Inferior parietal cortex (tissue), 1 donor: ENCODE data around the gene DUSP16.

ENCODE experiments used
- DNase-seq: peaks from one replicate; pipeline ENCODE4 v3.0.0-alpha.2; 2016; ENCODE audit errors: extremely low spot score

DUSP16 gene

DNA sequence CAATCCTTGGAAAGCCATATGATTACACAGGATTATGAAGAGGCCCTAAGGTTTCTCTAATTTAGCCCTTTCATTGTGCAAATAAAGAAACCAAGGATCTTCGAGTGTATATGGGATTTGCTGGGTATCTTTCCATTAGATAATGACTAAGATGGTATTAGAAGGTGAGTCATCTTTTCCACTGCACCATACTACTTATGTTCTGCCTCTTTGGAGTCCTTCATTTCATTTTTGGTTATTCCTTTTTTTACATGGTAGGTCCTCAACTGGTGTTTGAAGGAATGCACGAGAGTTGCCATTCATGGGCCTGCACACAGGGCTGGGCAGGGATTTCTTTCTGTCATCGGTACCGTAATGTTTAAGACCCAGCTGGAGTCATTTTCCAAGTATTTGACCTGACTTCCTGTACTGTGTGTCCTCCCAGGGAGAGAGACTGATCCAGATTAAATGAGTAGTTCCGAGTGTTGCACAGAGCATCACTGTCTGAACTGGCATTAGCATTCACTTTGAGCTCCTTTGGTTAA lies 120.1 kb downstream of the DUSP16 start:
- no peak for DNase-seq

DNA sequence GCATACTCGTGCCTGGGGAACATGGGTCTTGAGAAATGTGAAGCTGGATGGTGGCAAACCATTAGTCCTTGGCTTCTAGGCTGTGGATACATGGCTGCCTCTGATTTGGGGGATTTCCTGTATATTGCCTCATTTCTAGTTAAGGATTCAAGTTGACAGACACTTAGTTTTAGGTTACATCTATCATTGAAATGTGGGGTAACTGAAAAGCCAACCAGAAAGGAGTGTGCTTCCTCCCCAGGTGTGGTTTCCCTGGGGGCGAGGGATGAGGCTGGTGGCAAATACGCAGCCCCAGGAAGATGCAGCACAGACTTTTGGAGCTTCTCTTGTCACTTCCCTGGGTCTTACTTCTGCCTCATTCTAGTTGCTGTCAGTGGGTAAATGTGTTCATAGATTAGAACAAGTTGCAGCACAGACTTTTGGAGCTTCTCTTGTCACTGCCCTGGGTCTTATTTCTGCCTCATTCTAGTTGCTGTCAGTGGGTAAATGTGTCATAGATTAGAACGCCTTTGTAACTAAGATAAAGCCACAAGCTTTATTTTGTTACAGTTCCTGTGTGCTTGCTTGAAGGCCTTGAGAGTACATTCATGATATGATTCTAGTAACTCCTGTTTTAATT lies 120.7 kb downstream of the DUSP16 start:
- no peak for DNase-seq

DNA sequence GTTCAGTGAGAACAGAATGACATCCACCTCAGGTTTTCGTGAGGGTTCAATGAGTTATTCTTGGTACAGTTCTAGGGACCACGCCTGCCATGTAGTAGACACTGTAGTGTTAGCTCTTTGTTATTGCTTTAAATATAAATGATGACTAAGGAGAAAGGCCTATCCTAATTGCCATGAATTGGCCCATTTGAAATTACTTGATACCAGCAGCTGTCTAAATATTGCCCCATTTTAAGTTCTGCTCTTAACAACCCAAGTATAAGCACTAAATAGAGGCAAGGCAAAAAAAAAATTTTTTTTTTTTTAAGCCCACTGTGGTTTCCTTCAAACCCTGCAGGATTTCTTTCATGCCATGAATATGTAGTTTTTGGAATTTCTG lies 121.2 kb downstream of the DUSP16 start:
- DNase-seq, result no peak

DNA sequence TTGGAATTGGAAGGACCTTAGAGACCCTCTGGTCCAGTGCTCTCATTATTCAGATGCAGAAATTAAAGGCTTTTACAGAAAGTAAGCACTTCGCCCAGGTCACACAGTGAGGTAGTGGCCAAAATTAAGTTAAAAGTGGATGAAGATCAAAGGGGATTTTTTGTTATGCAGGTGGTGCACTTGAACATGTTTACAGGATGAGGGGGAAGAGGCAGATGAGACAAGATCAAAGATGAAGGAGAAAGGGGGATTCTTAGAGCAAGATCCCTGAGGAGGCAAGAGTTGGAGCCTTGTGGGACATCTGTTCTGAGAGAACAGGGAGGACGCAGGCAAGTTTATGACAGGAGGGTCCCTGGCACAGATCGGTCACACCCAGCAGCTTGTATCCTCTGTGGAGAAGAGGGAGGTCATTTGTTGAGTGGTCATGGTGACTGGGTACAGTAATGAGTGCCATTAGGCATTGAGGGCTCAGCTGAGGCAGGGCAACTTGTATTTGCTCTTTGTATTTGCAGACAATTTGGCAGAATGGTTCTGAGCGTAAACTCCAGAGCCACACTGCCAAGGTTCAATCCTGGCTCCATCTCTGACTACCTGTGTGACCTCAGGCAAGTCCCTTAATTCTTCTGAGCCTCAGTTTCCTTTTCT lies 121.8 kb downstream of the DUSP16 start:
- no peak for DNase-seq

DNA sequence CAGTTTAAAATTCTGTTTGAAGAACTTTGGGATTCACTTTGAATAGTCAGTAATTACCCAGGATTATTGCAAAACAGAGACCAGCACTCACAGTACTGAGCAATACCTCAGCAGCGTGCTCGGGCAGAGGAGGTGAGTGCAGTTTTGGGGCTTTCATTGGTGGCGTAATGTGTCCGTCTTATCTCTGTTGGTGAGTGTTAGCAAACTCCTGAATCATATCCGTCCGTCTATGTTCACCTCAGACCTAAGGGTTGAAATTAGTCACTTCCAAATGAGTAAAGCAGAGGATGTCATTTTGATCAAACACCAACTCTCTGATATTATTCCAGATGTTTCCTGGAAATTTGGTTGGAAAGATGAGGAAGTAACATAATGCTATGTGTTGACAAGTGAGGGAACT lies 123.0 kb downstream of the DUSP16 start:
- DNase-seq, result no peak

DNA sequence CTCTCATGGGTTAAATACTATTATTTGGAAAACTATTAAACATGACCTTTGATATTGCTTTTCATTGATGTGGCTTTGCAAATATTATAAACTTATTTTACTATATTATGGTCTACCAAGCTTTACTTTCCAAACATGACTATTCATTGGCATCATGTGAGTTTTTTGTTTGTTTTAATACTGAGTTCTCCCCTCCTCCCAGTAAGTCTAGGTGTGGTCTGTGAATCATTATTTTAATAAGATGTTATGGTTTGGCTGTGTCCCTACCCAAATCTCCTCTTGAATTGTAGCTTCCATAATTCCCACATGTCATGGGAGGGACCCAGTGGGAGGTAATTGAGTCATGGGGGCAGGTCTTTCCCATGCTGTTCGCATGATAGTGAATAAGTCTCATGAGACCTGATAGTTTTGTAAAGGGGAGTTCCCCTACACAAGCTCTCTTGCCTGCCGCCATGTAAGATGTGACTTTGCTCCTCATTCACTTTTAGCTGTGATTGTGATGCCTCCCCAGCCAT lies 125.8 kb downstream of the DUSP16 start:
- DNase-seq, result no peak

DNA sequence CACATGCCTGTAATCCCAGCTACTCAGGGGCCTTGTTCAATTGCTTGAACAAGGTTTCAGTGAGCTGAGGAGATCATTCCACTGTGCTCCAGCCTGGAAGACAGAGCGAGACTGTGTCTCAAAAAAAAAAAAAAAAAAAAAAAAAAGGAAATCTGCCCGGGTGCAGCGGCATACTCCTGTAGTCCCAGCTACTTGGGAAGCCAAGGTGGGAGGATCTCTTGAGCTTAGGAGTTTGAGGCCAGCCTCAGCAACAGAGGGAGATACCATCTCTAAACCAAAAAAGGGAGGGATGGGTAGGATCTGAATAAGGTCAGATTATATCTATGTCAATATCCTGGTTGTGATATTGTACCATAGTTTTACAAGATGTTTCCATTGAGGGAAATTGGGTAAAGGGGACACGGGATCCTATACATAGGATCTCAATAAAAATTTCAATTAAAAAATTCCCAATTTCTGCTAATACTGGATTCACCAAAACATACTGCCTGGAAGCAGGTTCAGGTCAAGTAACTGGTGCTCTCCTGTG lies 129.4 kb downstream of the DUSP16 start:
- no peak for DNase-seq

DNA sequence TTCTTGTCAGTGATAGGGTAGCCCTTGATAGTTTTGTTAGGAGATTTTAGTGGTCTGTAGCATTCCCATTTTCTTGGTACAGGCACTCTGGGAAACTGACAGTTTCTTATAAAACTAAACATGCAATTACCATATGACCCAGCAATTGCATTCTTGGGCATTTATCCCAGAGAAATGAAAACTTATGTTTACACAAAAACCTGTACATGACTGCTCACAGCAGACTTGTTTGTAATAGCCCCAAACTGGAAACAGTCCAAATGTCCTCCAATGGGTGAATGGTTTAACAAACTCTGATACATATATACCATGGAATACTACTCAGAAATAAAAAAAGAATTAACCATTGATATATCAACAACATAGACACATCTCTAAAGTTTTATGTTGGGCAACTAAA lies 130.3 kb downstream of the DUSP16 start:
- no peak for DNase-seq

DNA sequence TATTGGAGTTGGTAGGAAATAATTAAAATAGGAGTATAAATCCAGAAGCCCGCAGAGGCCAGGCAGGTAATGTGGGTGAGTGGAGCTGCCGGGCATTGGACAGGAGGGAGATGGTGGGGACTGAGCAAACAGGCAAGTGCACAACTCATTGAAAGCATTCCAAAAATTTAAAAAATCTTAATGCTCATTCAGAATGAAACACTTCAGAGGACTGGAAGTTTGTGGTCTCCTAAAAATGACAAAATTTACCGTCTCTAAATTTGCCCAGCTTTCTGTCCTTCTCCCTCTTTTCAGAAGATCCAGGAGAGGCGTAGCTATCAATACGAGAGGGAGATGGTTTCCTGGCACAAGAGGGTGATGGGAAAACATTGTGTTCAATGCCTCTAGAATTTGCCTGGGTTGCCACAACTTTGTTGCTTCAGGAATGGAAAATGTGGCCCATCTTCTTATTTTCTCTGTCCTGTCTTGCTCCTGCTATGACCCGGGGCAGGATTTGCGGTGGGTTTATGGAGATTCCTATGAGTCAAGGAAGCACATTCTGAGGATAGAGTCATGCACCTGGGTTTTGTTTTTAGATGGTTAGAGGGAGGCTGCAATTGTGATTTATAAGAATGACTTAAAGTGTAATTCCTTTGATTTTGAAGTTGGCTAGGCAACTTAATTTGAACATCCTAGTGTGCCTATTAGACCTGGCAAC lies 133.6 kb downstream of the DUSP16 start:
- DNase-seq, result no peak

DNA sequence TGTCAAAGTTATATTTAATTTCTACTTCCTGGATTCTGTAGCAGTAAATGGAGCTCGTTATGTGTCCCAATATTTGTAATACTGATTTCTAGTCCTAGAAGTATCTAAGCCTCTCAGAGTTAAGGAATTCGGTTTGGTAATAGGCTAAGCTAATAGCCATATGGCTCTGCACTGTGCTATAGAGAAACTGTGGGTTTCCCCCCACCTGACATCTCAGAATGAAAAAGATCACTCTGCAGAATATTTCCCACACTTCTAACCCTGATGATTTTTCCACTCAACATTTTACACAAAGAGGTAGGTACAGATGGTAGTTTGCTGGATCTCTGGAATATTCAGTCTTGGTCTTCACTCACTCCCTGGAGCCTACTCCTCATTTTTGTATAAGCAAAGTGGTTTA lies 134.6 kb downstream of the DUSP16 start:
- DNase-seq, result no peak

DNA sequence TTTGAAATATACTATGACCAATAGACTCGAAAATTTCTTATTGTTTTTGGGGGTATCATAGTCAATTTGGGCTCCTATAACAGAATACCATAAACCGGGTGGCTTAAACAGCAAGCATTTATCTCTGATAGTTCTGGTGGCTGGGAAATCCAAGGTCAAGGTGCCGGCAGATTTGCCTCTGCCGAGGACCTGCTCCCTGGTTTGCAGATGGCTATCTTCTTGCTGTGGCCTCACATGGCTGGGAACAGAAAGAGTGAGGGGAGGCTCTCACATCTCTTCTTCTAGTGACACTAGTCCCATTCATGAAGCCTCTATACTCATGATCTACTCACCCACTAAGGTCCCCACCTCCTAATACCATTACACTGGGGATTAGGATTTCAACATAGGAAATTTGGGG lies 135.1 kb downstream of the DUSP16 start:
- DNase-seq, result no peak

DNA sequence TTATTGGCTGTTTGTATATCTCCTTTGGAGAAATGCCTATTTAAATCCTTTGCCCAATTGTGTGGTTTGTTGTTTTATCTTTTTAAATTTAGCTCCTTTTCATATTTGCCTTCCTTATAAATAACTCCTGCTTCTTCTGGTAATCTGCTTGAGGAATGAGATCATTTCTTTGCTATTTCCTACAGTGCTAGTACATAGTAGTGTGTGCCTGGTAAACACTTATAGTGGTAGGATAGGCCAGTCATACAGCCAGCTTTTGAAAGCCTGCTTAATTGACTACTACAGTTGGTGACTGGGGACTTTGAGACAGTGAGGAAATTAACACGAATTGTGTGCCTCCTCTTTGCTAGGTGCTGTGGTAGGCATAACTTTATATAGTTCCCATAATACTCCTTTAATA lies 137.0 kb downstream of the DUSP16 start:
- no peak for DNase-seq

DNA sequence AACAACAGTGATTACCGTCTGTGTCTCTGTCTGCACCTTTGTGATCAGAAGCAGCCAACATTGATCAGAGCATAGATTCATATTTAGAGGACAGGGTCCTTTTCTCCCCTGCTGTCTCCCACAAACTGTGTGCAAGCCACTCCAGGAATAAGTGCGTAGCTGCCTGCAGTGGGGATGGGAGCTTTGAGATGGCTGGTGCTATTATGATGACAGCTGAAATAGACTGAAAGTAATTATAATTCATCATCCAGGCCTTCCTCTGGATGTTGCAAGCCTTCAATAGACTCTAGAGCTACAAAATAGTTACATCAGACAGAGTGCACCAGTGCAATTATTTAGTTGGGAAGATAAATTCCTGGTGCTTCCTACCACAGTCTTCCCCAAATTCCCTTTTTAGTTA lies 137.7 kb downstream of the DUSP16 start:
- no peak for DNase-seq
